ENCODE results near the gene WNT4.

Gene WNT4

DNA sequence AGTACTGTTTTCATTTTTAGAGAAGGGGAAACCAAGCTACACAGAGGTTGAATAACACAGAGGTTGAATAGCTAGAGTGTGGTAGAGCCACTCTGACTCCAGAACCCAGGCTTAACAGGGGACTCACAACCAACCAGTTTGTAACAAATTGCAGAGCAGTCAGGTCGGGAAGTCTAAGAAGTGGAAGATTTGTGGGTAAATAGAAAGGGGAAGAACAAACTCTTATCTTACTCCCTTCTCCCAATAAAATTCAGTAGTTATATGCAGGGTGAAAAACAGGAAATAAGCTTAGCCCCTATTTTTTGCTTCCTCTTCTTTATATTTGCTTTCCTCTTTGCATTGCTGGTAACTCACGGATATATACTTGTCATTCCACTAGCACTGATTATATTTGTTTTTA, 67.2 kb downstream of the WNT4 start:
- TF ChIP-seq, protein P1, sequence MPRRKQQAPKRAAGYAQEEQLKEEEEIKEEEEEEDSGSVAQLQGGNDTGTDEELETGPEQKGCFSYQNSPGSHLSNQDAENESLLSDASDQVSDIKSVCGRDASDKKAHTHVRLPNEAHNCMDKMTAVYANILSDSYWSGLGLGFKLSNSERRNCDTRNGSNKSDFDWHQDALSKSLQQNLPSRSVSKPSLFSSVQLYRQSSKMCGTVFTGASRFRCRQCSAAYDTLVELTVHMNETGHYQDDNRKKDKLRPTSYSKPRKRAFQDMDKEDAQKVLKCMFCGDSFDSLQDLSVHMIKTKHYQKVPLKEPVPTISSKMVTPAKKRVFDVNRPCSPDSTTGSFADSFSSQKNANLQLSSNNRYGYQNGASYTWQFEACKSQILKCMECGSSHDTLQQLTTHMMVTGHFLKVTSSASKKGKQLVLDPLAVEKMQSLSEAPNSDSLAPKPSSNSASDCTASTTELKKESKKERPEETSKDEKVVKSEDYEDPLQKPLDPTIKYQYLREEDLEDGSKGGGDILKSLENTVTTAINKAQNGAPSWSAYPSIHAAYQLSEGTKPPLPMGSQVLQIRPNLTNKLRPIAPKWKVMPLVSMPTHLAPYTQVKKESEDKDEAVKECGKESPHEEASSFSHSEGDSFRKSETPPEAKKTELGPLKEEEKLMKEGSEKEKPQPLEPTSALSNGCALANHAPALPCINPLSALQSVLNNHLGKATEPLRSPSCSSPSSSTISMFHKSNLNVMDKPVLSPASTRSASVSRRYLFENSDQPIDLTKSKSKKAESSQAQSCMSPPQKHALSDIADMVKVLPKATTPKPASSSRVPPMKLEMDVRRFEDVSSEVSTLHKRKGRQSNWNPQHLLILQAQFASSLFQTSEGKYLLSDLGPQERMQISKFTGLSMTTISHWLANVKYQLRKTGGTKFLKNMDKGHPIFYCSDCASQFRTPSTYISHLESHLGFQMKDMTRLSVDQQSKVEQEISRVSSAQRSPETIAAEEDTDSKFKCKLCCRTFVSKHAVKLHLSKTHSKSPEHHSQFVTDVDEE (CRISPR knock-in tag; IDR thresholded peaks at IDR 0.05) = no peak
- TF ChIP-seq SNAI2 (CRISPR knock-in tag; IDR thresholded peaks at IDR 0.05) (no peak), ISL1 (CRISPR knock-in tag; IDR thresholded peaks at IDR 0.05) (no peak), OSR1 (CRISPR knock-in tag; IDR thresholded peaks at IDR 0.05) (no peak), PPARA (CRISPR knock-in tag; IDR thresholded peaks at IDR 0.05; ENCODE audit: borderline replicate concordance) (no peak)
- TF ChIP-seq, protein P2, sequence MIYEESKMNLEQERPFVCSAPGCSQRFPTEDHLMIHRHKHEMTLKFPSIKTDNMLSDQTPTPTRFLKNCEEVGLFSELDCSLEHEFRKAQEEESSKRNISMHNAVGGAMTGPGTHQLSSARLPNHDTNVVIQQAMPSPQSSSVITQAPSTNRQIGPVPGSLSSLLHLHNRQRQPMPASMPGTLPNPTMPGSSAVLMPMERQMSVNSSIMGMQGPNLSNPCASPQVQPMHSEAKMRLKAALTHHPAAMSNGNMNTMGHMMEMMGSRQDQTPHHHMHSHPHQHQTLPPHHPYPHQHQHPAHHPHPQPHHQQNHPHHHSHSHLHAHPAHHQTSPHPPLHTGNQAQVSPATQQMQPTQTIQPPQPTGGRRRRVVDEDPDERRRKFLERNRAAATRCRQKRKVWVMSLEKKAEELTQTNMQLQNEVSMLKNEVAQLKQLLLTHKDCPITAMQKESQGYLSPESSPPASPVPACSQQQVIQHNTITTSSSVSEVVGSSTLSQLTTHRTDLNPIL (CRISPR knock-in tag; IDR thresholded peaks at IDR 0.05; ENCODE audit: low read depth) = no peak
- peak; percentile 18; the same call in 1 of the 3 replicates for ATAC-seq

DNA sequence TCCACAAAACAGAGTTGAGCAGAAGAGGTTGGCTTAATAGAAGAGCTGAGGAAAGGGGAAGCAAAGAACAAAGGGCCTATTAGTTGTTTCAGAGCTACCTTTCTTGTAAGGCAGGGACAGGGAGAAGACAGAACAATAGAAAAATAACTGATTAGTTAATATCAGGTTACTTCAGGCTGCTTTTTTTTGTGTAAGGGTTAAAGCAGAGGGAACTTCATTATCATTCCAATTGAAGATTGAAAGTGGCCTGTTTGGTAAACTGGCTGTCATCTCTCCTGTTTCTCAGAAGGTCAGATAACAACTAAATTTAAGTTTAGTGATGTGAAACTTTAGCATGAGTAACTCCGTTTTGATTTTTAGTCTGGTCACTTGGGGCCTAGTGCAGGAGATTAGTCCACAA, 68.1 kb downstream of the WNT4 start:
- ATAC-seq = no peak; the same call in 1 of the 3 replicates
- TF ChIP-seq ESRRG (CRISPR knock-in tag; IDR thresholded peaks at IDR 0.05) (no peak), RARB (CRISPR knock-in tag; IDR thresholded peaks at IDR 0.05) (no peak), ZFP3 (CRISPR knock-in tag; IDR thresholded peaks at IDR 0.05) (no peak), GLIS3 (CRISPR knock-in tag; IDR thresholded peaks at IDR 0.05) (no peak), PPARA (CRISPR knock-in tag; IDR thresholded peaks at IDR 0.05; ENCODE audit: borderline replicate concordance) (no peak), ZFP30 (CRISPR knock-in tag; IDR thresholded peaks at IDR 0.05) (no peak), SNAI2 (CRISPR knock-in tag; IDR thresholded peaks at IDR 0.05) (no peak), OSR1 (CRISPR knock-in tag; IDR thresholded peaks at IDR 0.05) (no peak)
- TF ChIP-seq, protein P1 (CRISPR knock-in tag; IDR thresholded peaks at IDR 0.05) = no peak

- no peak for ATAC-seq
- TF ChIP-seq ZNF70 (CRISPR knock-in tag; IDR thresholded peaks at IDR 0.05) (no peak), ZFP3 (CRISPR knock-in tag; IDR thresholded peaks at IDR 0.05) (no peak), RARB (CRISPR knock-in tag; IDR thresholded peaks at IDR 0.05) (no peak), SNAI2 (CRISPR knock-in tag; IDR thresholded peaks at IDR 0.05) (no peak), ARNTL (CRISPR knock-in tag; IDR thresholded peaks at IDR 0.05; ENCODE audit: borderline replicate concordance, low read depth) (no peak), ZNF565 (CRISPR knock-in tag; conservative IDR thresholded peaks at IDR 0.05; ENCODE audit: low read depth) (no peak), ZNF8 (CRISPR knock-in tag; IDR thresholded peaks at IDR 0.05) (no peak), POU6F1 (CRISPR knock-in tag; IDR thresholded peaks at IDR 0.05; ENCODE audit: borderline replicate concordance, low read depth) (no peak), ZFP30 (CRISPR knock-in tag; IDR thresholded peaks at IDR 0.05) (no peak), TCF4 (CRISPR knock-in tag; IDR thresholded peaks at IDR 0.05; ENCODE audit: borderline replicate concordance) (no peak), PPARA (CRISPR knock-in tag; IDR thresholded peaks at IDR 0.05; ENCODE audit: borderline replicate concordance) (no peak)
- TF ChIP-seq, protein P3, sequence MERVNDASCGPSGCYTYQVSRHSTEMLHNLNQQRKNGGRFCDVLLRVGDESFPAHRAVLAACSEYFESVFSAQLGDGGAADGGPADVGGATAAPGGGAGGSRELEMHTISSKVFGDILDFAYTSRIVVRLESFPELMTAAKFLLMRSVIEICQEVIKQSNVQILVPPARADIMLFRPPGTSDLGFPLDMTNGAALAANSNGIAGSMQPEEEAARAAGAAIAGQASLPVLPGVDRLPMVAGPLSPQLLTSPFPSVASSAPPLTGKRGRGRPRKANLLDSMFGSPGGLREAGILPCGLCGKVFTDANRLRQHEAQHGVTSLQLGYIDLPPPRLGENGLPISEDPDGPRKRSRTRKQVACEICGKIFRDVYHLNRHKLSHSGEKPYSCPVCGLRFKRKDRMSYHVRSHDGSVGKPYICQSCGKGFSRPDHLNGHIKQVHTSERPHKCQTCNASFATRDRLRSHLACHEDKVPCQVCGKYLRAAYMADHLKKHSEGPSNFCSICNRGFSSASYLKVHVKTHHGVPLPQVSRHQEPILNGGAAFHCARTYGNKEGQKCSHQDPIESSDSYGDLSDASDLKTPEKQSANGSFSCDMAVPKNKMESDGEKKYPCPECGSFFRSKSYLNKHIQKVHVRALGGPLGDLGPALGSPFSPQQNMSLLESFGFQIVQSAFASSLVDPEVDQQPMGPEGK (CRISPR knock-in tag; IDR thresholded peaks at IDR 0.05; ENCODE audit: borderline replicate concordance) = no peak
- TF ChIP-seq, protein P4, sequence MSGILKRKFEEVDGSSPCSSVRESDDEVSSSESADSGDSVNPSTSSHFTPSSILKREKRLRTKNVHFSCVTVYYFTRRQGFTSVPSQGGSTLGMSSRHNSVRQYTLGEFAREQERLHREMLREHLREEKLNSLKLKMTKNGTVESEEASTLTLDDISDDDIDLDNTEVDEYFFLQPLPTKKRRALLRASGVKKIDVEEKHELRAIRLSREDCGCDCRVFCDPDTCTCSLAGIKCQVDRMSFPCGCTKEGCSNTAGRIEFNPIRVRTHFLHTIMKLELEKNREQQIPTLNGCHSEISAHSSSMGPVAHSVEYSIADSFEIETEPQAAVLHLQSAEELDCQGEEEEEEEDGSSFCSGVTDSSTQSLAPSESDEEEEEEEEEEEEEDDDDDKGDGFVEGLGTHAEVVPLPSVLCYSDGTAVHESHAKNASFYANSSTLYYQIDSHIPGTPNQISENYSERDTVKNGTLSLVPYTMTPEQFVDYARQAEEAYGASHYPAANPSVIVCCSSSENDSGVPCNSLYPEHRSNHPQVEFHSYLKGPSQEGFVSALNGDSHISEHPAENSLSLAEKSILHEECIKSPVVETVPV (CRISPR knock-in tag; IDR thresholded peaks at IDR 0.05) = no peak
Observed at GRCh38 chr1:22071511-22071910, 71.4 kb downstream of the WNT4 start.

Measured in SK-N-SH treated with all-trans-retinoic acid at 6 μM for 48 hours (cell line).